Measurements from ENCODE around the gene MAPK4.

The MAPK4 gene

DNA sequence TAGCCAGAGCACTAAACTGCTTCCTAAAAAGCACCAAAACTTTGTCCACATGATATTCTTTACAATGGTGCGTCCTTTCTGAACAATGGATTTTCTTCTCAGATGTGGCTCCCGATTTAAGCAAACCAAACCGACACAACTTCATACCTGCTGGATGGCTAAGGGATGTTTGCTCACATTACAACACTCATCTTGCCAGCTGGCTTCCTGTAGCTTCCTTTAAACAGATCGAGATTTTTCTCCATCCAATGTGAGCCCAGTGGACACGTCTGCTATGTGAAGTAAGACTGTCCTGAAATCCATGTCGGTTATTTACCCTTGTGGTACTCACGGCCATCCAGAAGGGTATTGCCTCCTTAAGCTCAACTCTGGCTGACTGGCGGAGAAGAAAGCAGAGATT is 126.5 kb downstream of the MAPK4 start:
- no peak overlapping the region for H3K27ac ChIP-seq
- TF ChIP-seq, protein P1, sequence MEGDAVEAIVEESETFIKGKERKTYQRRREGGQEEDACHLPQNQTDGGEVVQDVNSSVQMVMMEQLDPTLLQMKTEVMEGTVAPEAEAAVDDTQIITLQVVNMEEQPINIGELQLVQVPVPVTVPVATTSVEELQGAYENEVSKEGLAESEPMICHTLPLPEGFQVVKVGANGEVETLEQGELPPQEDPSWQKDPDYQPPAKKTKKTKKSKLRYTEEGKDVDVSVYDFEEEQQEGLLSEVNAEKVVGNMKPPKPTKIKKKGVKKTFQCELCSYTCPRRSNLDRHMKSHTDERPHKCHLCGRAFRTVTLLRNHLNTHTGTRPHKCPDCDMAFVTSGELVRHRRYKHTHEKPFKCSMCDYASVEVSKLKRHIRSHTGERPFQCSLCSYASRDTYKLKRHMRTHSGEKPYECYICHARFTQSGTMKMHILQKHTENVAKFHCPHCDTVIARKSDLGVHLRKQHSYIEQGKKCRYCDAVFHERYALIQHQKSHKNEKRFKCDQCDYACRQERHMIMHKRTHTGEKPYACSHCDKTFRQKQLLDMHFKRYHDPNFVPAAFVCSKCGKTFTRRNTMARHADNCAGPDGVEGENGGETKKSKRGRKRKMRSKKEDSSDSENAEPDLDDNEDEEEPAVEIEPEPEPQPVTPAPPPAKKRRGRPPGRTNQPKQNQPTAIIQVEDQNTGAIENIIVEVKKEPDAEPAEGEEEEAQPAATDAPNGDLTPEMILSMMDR (IDR thresholded peaks at IDR 0.05): no peak
- TF ChIP-seq ZFX (IDR thresholded peaks at IDR 0.05; ENCODE audit: borderline replicate concordance): no peak

DNA sequence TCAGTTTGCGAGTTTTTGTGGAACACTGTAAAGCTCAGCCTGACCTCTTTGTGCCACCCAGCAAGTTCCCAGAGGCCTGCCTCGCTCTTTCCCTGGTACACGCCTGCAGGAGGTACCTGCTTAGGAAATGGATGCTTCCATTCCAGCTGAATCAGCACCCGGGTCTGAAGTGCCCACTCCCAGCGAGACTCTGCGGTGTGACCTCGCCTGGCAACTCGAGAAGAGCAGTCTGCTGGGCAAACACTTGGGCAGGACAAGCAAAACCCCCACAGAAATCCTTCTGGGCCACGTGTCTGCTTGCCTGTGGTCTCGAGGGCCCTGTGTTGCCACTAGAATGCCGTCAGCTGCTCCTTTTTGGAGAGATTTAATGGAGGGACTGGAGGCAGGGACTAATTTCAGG is 127.6 kb downstream of the MAPK4 start:
- no peak overlapping the region for H3K27ac ChIP-seq
- TF ChIP-seq ZFX (IDR thresholded peaks at IDR 0.05; ENCODE audit: borderline replicate concordance): no peak
- TF ChIP-seq, protein P1 (IDR thresholded peaks at IDR 0.05): no peak

DNA sequence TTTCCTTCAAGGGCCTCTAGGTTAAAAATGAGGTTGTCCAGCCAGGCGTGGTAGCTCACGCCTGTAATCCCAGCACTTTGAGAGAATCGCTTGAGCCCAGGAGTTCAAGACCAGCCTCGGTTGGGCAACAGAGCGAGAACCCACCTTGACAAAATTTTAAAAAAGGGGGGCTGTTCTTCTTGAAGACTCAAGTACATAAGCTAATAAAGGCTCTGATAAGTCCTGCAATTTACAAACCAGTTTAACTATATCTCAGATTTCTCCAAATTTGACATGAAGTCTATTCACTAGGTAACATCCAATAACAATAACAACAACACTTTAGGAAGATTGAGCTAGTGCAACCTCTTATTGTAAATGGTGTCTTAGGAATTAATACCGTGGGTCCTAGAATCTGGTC is 129.7 kb downstream of the MAPK4 start:
- TF ChIP-seq, protein P1 (IDR thresholded peaks at IDR 0.05): no peak
- no peak for TF ChIP-seq ZFX (IDR thresholded peaks at IDR 0.05; ENCODE audit: borderline replicate concordance)
- no peak overlapping the region for H3K27ac ChIP-seq

DNA sequence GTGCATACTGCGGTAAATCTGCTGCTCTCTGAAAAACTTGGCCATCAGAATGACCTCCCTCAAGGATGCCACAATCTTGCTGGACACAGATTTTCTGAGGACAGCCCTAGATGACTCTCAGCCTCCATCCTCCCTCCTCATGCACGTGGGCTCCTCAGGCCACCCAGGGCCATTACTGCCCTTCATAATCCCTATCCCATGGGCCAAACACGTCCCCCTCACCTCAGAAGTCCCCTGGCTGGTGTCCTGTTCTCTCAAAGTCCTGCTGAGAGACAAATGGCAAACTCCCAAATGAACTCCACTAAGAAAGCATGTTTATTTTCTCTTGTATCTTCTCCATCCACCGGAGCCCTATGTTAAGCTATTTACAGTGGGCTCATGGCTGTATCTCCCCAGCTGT is 134.3 kb downstream of the MAPK4 start:
- no peak overlapping the region for H3K27ac ChIP-seq
- TF ChIP-seq ZFX (IDR thresholded peaks at IDR 0.05; ENCODE audit: borderline replicate concordance): no peak
- TF ChIP-seq, protein P1 (IDR thresholded peaks at IDR 0.05): no peak

DNA sequence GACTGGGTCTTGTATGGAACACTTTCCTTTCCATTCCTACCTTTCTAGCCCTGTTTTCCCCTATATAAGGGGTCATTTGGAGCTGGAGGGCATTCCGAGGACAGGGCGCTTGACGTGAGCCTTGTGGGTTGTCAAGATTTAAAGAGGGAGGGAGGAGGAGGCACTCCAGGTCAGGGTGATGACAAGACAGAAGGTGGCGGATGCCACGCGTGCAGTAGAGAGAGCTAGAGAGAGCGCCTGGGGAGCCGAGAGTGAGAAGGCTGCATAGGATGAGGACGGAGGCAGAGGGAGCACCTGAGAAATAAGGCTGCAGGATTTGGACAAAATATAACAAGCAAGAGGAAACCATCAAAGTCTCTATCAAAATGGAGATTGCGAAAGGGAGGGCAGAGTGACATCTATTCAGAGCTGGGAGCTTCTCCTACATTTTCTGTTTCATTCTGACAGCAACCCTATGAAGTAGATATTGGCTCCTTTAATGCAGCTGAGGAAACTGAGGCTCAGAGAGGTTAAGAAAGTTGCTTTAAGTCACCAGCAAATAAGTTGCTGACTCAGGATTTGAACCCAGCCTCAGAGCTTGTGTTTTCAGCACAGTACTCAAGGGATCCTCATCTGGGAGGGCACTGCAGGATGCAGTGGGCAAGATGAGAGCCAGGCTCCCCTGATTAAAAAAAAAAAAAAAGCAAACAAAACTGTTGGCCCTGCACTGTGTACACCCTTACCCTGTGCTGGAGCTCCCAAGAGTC is 135.7 kb downstream of the MAPK4 start:
- no peak for TF ChIP-seq ZFX (IDR thresholded peaks at IDR 0.05; ENCODE audit: borderline replicate concordance)
- TF ChIP-seq, protein P1 (IDR thresholded peaks at IDR 0.05): no peak
- H3K27ac ChIP-seq: no peak overlapping the region

DNA sequence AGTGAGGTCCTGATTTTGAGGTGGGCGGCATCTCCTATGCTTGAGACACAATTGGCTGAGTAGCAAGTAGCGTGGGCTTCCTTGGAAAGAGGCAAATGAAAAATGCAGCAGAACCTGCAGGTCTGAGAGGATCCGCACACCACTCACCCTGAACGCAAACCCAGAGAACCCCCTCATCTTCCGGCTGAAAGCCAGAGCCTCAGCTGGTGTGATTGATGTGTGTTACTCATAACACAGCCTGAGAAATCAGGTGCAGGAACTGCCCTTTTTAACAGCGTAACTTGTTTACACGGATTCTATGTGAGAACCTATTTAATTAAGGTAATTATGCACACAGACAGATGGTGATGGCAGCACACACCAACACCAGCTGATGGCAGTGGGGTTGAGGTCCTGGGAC is 136.5 kb downstream of the MAPK4 start:
- TF ChIP-seq ZFX (IDR thresholded peaks at IDR 0.05; ENCODE audit: borderline replicate concordance): no peak
- TF ChIP-seq, protein P1 (IDR thresholded peaks at IDR 0.05): no peak
- no peak overlapping the region for H3K27ac ChIP-seq

DNA sequence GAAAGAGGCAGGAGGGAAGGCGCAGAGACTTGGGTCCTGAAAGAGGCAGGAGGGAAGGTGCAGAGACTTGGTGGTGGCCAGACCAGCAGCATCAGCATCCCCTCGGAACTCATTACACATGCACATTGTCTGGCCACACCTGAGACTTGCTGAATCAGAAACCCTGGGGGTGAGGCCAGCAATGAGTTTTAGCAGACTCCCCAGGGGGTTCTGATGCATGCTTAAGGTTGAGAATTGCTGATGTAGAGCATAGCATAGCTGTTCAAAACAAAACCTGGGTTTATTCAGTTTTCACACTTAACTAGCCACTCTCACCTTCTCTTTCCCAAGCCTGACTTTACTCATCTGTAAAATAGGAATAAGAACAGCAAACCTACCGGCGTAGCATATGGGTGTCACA is 137.0 kb downstream of the MAPK4 start:
- H3K27ac ChIP-seq: no peak overlapping the region

More for the DNA sequence above, 137.0 kb downstream of the MAPK4 start:
- TF ChIP-seq ZFX (IDR thresholded peaks at IDR 0.05; ENCODE audit: borderline replicate concordance): no peak
- TF ChIP-seq, protein P1 (IDR thresholded peaks at IDR 0.05): no peak

Measured in 22Rv1 (cell line).